Measurements from ENCODE around the gene TMEM171. TPM values are rescaled to one million over a fixed set of nuclear protein-coding genes. Genes with fewer than 3 reads are reported as not detected.

Gene TMEM171
- total and polyA plus RNA-seq, 4 donors, result 1.0 to 2.1 (median 1.4) TPM; not detected in 1

DNA sequence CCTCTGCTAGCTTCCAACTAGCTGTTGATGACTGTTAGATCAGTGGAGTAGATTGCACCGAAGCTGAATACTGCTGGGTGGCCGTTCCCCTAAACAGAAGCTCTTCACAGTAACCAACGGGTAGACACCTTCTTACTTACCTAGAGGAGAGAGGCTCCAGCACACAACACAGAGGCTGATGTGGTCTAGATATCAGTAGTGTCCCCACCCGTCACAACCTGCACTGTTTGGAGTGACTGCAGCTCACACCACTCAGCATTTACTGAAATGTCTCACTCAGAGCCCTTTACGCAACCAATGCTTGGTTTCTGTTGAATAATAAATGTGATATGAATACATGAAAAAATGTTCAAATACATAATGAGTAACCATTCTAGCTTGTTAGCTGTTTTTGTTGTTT, 57.9 kb downstream of the TMEM171 start:
- Histone ChIP-seq H3K27me3 (ENCODE audit: control insufficient read depth in 4 of 4, insufficient read depth in 4 of 4, low read length in 3 of 4) (peaks cover 0 to 8% (median under 1%) of the 10 kb centered on the region in 4 donors), H3K27ac (ENCODE audit: low read depth in 1 of 2, low read length in 2 of 2) (no peak overlapping the region), H3K4me3 (ENCODE audit: low read depth in 1 of 3, low read length in 3 of 3) (no peak overlapping the region), H3K9ac (ENCODE audit: low read depth in 1 of 2, low read length in 2 of 2) (no peak overlapping the region), H3K36me3 (ENCODE audit: control insufficient read depth in 4 of 4, insufficient read depth in 3 of 4, low read depth in 1 of 4, low read length in 3 of 4) (no peaks in the 10 kb centered on the region), H3K4me1 (ENCODE audit: control insufficient read depth in 4 of 4, insufficient read depth in 4 of 4, low read length in 3 of 4) (no peaks in the 10 kb centered on the region), H3K9me3 (ENCODE audit: control insufficient read depth in 4 of 4, low read length in 3 of 4) (no peaks in the 10 kb centered on the region)
- TF ChIP-seq, protein P1, sequence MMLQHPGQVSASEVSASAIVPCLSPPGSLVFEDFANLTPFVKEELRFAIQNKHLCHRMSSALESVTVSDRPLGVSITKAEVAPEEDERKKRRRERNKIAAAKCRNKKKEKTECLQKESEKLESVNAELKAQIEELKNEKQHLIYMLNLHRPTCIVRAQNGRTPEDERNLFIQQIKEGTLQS (IDR thresholded peaks at IDR 0.05), result no peak
- TF ChIP-seq YY1 (IDR thresholded peaks at IDR 0.05) (no peak), TAF1 (conservative IDR thresholded peaks at IDR 0.05) (no peak), FOXA1 (IDR thresholded peaks at IDR 0.05) (no peak), NR2F2 (IDR thresholded peaks at IDR 0.05) (no peak), RAD21 (IDR thresholded peaks at IDR 0.05) (no peak)
- TF ChIP-seq, protein P2, sequence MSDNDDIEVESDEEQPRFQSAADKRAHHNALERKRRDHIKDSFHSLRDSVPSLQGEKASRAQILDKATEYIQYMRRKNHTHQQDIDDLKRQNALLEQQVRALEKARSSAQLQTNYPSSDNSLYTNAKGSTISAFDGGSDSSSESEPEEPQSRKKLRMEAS (IDR thresholded peaks at IDR 0.05), result no peak
- no peak for DNase-seq (ENCODE audit: low spot score)
- 81% methylated on average over 5 of the region's 5 CpGs for WGBS

- DNase-seq (ENCODE audit: low spot score), result no peak
- peaks cover 3 to 8% (median 5%) of the 10 kb centered on the region in 4 donors for H3K27me3 ChIP-seq (ENCODE audit: control insufficient read depth in 4 of 4, insufficient read depth in 4 of 4, low read length in 3 of 4)
- WGBS, result 60% methylated on average over 3 of the region's 3 CpGs
These were observed 59.4 kb downstream of the TMEM171 start for GRCh38 chr5:73179730-73180129.

More at GRCh38 chr5:73179730-73180129, 59.4 kb downstream of the TMEM171 start:
- Histone ChIP-seq H3K9ac (ENCODE audit: low read depth in 1 of 2, low read length in 2 of 2) (no peak overlapping the region), H3K27ac (ENCODE audit: low read depth in 1 of 2, low read length in 2 of 2) (no peak overlapping the region), H3K36me3 (ENCODE audit: control insufficient read depth in 4 of 4, insufficient read depth in 3 of 4, low read depth in 1 of 4, low read length in 3 of 4) (no peaks in the 10 kb centered on the region), H3K9me3 (ENCODE audit: control insufficient read depth in 4 of 4, low read length in 3 of 4) (peaks cover 2 to 10% (median 4%) of the 10 kb centered on the region in 4 donors), H3K4me1 (ENCODE audit: control insufficient read depth in 4 of 4, insufficient read depth in 4 of 4, low read length in 3 of 4) (no peaks in the 10 kb centered on the region), H3K4me3 (ENCODE audit: low read depth in 1 of 3, low read length in 3 of 3) (no peak overlapping the region)
- TF ChIP-seq YY1 (IDR thresholded peaks at IDR 0.05), result no peak
- no peak for TF ChIP-seq HNF4A (conservative IDR thresholded peaks at IDR 0.05)
- TF ChIP-seq JUND (IDR thresholded peaks at IDR 0.05), result no peak
- TF ChIP-seq HNF4G (IDR thresholded peaks at IDR 0.05), result no peak
- TF ChIP-seq EGR1 (IDR thresholded peaks at IDR 0.05; ENCODE audit: low read depth in 2 of 2), result no peak
- TF ChIP-seq, protein P2 (IDR thresholded peaks at IDR 0.05), result no peak
- no peak for TF ChIP-seq SP1 (IDR thresholded peaks at IDR 0.05)
- TF ChIP-seq, protein P3, sequence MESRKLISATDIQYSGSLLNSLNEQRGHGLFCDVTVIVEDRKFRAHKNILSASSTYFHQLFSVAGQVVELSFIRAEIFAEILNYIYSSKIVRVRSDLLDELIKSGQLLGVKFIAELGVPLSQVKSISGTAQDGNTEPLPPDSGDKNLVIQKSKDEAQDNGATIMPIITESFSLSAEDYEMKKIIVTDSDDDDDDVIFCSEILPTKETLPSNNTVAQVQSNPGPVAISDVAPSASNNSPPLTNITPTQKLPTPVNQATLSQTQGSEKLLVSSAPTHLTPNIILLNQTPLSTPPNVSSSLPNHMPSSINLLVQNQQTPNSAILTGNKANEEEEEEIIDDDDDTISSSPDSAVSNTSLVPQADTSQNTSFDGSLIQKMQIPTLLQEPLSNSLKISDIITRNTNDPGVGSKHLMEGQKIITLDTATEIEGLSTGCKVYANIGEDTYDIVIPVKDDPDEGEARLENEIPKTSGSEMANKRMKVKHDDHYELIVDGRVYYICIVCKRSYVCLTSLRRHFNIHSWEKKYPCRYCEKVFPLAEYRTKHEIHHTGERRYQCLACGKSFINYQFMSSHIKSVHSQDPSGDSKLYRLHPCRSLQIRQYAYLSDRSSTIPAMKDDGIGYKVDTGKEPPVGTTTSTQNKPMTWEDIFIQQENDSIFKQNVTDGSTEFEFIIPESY (IDR thresholded peaks at IDR 0.05), result no peak
- no peak for TF ChIP-seq CTCF (IDR thresholded peaks at IDR 0.05; ENCODE audit: low read depth, low read length, missing input control)
- no peak for TF ChIP-seq RAD21 (IDR thresholded peaks at IDR 0.05)
- no peak for TF ChIP-seq TAF1 (conservative IDR thresholded peaks at IDR 0.05)
- no peak for TF ChIP-seq GABPA (IDR thresholded peaks at IDR 0.05 in 1 of 2, conservative IDR thresholded peaks at IDR 0.05 in 1 of 2)
- no peak for TF ChIP-seq NR2F2 (IDR thresholded peaks at IDR 0.05)
- TF ChIP-seq, protein P4, sequence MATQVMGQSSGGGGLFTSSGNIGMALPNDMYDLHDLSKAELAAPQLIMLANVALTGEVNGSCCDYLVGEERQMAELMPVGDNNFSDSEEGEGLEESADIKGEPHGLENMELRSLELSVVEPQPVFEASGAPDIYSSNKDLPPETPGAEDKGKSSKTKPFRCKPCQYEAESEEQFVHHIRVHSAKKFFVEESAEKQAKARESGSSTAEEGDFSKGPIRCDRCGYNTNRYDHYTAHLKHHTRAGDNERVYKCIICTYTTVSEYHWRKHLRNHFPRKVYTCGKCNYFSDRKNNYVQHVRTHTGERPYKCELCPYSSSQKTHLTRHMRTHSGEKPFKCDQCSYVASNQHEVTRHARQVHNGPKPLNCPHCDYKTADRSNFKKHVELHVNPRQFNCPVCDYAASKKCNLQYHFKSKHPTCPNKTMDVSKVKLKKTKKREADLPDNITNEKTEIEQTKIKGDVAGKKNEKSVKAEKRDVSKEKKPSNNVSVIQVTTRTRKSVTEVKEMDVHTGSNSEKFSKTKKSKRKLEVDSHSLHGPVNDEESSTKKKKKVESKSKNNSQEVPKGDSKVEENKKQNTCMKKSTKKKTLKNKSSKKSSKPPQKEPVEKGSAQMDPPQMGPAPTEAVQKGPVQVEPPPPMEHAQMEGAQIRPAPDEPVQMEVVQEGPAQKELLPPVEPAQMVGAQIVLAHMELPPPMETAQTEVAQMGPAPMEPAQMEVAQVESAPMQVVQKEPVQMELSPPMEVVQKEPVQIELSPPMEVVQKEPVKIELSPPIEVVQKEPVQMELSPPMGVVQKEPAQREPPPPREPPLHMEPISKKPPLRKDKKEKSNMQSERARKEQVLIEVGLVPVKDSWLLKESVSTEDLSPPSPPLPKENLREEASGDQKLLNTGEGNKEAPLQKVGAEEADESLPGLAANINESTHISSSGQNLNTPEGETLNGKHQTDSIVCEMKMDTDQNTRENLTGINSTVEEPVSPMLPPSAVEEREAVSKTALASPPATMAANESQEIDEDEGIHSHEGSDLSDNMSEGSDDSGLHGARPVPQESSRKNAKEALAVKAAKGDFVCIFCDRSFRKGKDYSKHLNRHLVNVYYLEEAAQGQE (IDR thresholded peaks at IDR 0.05), result no peak
- no peak for TF ChIP-seq FOXA2 (IDR thresholded peaks at IDR 0.05)

Data from liver (tissue), 9 donors.